Dedifferentiated amniotic fluid mesenchymal stem cell (primary cell): ENCODE results near the gene PSMC5.
A peak's percentile ranks its signal among the peaks of the same experiment; 100 is the strongest.
"Not testable (repeated sequence)": the region's sequence is repeated elsewhere in the genome, so short reads cannot be mapped to it uniquely, and the experiment has no call there.

ENCODE experiments used
- DNase-seq: peaks from one replicate; pipeline ENCODE4 v3.0.0-alpha.2; 2016; ENCODE audit errors: extremely low spot score

Gene PSMC5

DNA sequence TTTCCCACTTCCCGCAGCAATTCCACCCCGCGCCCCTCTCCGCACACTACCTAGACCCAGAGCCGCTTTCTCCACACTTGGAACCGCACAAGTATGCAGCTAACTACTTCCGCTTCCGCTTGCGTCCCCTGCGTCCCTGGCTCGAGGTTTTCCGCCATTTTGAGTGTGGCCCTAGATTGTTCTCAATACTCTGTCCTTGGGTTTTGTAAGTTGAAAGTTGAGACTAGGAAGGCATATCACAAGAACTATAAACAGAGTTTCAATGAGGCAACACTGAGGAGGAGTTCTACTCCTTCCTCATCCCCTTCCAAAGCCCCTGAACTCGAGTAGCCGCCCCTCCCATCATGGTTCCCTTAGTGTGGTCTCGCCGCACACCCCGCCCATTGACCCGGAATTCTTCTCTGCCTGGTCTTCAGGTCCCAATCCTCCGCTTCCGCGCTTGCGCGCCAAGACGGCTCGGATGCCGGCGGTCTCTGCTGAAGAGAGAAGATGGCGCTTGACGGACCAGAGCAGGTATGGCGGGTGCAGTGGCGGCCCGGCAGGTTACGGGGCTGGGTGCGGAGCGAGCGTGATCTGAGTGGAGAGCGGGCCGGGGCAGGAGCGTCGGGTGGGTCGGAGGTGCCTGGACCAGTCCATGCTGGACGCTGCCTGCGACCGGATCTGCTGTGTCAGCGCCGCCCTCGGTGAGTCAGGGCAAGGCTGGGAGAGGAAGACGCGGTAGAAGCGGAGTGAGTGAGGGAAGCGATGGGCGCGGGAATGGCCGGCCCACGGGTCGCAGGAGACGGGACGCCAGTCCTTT is at the start of gene PSMC5, which contains the start of gene FTSJ3:
TSS of gene PSMC5 (plus strand) at position 430 of the 799 bp plus-strand sequence. CDS start at position 490, 60 bp downstream.
TSS of gene FTSJ3 (minus strand) at position 662 of the 799 bp plus-strand sequence. CDS start 761 bp downstream, outside the sequence.
- peak; percentile 94 for DNase-seq

DNA sequence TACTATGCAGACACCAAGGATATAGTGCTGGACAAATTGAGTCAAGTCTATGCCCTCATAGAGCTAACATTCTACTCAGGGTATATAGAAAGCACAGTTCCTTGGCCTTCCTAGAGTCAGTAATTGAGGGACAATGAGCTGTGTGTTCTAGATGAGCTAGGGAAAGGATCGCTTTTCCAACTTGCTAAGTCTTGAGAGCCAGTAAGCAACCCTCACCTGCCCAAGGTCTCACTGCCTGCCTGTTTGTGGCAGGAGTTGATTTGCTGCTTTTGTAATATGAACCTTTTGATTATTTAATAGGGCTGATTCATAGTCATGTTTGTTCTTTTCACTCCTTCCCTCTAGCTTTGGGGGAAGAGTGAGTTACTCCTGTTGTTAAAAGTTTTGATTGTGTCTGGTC is 46.7 kb upstream of the PSMC5 start:
- no peak for DNase-seq

DNA sequence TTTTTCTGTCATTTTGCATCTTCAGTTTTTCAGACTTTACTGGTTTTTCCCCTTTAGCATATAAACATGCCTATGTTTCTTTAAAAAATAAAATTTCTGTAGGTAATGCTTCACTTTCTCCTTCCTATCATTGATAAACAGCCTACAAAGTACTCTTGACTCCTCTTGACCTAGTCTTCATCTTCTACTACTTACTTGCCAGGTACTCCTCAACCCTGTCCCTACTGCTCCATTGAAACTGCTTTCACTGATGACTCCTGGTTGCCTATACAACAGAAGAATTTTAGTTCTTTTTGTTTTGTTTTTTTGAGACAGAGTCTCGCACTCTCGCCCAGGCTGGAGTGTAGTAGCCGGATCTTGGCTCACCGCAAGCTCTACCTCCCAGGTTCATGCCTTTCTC is 46.3 kb upstream of the PSMC5 start:
- DNase-seq: no peak

DNA sequence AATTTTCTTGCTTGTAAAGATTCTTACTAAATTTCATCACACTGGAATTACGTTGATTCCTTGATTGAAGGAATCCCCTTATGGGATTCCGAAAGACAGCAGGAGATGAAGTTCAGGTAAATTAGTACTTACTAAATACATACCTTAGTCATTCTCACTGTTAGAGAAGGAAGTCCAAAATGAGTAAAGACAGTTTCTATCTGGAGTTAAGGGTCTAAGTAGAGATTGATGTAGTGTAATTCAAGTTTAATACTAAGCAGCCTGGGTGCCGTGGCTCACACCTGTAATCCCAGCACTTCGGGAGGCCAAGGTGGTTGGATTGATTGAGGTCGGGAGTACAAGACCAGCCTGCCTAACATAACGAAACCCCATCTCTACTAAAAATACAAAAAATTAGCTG is 43.7 kb upstream of the PSMC5 start:
- DNase-seq: no peak

DNA sequence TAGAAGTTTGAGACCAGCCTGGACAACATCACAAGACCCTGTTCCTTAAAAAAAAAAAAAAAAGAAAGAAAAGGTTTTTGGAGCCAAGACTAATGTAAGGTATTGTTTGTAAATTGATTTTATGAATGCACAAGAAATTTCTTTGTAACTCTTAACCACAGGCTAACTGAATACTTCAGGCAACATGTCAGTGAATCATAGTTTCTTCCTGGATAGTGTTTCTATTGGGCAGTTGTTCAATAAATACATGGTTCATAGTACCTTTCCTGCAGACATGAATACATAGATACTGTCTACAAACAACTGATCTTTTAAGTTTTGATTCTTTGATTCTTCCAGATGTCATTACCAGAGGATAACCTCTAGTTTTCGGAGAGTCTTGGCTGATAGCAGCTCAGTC is 41.7 kb upstream of the PSMC5 start:
- peak; percentile 53 for DNase-seq

DNA sequence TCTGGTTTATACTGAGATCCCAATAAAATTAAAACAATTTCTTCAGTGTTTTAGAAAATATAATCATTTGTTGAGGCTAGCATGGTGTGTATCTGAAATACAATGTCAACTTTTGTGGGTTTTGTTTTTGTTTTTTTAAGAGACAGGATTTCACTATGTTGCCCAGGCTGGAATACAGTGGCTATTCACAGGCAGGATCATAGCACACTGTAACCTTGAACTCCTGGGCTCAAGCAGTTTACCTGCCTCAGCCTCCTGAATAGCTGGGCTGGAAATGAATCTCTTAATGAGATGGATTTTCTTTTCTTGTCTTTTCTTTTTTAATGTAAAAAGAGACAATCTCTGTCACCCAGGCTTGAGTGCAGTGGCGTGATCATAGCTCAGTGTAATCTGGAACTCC is 41.1 kb upstream of the PSMC5 start:
- no peak for DNase-seq

DNA sequence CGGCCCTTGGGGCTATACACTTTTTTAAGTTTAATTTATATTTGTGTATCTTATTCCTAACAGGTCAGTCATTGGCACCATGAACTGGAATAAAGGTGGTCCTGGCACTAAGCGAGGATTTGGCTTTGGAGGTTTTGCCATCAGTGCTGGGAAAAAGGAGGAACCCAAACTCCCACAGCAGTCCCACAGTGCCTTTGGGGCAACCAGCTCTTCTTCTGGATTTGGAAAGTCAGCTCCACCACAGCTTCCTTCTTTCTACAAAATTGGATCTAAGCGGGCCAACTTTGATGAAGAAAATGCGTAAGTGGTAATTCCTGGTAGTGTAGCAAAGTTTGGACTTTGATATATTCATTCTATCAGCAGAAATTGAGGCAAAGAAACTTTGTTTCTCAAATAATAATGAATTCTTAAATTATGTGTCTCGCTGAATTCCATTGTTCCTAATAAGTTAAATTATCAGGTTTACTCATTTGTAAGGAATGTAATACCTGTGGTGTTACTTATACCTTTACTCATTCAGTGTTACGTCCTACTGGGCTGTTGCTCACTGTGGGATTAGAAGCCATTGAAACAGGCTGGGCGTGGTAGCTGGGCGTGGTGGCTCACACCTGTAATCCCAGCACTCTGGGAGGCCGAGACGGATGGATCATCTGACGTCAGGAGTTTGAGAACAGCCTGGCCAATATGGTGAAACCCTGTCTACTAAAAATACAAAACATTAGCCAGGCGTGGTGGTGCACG is 40.1 kb upstream of the PSMC5 start:
- DNase-seq: no peak

DNA sequence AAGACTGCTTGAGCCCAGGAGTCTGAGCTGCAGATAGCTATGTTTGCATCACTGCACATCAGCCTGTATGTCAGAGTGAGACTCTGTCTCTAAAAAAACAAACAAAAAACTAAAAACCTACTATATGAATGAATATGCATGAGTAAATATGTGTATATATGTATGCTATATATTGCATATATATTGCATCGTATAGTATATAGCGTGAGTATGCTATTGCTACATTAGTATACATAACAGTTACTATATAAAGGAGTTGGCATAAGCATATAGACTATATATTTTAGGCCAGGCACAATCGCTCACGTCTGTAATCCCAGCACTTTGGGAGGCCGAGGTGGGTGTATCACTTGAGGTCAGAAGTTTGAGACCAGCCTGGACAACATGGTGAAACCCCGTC is 37.2 kb upstream of the PSMC5 start:
- no peak for DNase-seq

DNA sequence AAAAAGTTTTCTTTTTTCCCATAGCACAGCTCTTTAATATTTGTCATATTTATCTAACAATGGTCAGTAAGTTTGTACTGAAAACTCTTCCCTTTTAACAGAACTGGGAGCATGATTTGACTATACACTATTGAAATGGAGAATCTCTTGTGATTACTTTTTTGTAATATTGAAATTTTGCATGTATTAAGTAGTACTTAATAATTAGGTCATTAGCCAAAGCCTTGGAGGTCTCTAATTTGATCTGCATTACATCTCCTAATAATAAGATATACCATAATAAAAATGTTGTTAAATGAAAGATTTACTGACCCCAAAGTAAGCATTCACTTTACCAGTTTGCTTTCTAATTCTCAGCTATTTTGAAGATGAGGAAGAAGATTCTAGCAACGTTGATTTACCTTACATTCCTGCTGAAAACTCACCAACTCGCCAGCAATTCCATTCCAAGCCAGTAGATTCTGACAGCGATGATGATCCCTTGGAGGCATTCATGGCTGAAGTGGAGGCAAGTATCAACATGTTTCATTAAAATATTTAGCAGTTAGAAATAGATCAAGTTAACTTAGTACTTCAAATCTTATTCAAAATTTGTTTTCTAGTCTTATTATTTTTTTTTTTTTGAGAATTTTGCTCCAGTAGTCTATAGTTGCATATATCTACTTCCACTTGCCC is 35.0 kb upstream of the PSMC5 start:
- no peak for DNase-seq

DNA sequence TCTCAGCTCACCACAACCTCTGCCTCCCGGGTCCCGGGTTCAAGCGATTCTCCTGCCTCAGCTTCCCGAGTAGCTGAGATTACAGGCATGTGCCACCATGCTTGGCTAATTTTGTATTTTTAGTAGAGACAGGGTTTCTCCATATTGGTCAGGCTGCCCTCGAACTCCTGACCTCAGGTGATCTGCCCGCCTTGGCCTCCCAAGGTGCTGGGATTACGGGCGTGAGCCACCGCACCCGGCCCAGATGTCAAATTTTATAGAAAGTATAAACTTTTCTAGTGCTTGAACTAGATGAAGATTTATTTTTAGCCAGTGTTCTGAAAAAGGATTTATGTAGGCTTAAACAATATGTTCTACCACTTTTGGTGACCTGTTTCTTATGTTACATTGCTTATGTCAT is 30.9 kb upstream of the PSMC5 start:
- DNase-seq: not testable (repeated sequence)

DNA sequence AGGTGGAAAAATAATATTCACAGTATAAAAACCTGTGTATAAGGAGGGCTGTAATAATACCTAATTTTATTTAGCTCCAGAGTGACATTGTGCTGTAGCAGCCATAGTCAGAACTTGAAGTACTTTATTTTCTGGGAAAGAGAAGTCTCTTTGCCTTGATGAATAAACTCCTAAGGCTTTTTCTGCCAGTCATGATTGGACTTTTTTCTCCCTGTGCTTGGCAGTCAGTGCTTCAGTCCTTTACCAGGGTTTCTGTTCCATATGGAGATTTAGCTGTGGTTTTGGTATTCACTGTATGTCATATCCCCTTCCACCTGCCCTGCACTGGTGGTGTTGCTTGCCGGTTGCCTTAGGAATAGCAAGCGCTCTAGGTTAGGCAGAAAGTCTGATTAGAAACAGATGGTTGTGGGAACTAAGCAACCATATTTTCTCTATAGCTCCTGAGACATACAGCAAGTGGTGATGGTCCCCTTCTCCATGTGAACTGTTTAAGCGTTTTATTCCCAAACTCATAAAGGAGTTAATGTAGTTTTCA is 28.6 kb upstream of the PSMC5 start:
- no peak for DNase-seq

DNA sequence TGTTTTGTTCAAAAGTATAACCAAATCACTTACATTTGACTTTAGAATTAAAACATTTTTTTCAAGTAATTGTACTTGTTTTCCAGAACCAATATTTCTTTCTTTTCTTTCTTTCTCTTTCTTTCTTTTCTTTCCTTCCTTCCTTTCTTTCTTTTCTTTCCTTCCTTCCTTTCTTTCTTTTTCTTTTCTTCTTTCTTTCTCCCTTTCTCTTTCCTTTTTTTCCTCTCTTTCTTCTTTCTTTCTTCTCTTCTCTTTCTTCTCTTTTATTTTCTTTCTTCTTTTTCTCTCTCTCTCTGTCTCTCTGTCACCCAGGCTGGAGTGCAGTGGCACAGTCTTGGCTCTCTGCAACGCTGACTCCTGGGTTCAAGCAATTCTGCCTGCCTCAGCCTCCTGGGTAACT is 26.4 kb upstream of the PSMC5 start:
- DNase-seq: no peak

DNA sequence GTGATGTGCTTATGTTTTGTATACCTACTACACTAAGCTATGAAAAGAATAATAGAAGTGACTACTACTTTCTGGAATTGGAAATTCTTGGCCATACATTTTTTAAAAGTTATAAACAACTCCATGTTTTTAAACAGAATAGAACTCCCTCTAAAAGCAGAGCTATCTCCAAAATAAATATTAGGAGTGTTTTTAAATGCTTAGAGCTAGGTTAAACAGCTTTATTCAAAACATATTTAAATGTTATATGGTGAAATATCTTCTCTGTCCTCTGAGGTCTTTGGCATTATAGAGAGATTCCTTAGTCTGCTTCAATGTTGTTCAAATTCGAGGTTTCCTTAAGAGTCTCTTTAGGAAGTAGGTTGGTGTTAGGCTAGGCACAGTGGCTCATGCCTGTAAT is 22.9 kb upstream of the PSMC5 start:
- DNase-seq: no peak

DNA sequence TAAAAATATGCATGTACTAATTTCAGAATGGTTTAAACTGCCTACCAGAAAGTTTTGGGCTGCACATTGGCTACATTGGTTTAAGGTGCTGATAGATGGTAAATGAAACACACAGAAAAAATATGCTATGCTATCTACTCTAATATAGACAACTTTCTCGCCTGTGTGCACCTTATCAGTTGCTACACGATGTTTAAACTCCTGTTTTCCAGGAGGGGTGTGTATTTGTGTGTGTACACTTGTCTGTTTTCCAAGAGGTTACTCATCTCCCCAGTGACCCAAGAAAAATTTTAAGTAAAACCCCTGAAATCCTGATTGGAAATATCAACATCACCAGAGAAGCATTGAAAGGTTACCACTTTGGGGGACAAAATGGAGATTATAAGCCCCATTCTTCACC is 21.6 kb upstream of the PSMC5 start:
- no peak for DNase-seq

DNA sequence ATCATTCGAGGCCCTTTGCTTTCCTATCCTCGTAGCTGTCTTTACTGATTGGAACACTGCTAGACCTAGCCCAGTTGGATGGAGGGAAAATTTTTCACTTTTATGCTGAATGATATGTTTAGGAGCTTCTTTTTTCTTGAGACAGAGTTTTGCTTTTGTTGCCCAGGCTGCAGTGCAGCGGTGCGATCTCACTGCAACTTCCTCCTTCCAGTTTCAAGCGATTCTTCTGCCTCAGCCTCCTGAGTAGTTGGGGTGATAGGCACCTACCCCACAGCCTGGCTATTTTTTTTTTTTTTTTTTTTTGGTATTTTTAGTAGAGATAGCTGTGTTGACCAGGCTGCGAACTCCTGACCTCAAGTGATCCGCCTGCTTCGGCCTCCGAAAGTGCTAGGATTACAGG is 17.3 kb upstream of the PSMC5 start:
- DNase-seq: no peak

DNA sequence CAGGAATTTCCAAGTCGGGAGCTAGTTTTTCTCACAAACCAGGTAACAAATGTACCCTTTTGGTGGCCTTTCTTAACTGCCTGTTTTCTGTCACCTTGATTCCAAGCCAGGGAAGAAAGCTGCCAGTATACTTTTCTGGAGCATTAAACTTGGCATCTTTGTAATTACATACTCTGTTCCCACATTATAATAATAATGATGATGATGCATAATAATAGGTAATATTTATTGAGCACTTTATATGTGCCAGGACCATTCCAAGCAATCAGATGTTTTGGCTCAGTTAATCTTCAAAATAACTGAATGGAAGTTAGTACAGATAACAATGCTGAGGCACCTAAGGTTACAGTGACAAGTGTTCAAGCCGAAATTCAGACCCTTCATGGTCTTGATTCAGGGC is 11.1 kb upstream of the PSMC5 start:
- no peak for DNase-seq

DNA sequence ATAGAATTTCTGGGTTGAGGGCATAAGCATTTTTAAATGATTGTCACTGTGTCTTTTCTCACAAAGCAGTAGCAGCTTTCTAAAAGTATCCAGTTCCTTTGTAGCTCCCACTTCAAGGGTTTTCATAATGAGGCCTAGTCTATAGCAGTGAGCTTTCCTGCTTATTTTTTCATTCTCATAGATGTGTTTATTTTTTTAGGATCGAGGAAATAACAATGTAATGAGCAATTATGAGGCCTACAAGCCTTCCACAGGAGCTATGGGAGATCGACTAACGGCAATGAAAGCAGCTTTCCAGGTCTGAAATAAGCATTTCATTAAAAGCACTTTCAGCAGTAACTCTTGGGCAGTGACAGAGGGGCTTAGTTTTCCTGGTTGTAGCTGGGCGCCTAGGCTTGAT is 10.6 kb upstream of the PSMC5 start:
- DNase-seq: no peak

DNA sequence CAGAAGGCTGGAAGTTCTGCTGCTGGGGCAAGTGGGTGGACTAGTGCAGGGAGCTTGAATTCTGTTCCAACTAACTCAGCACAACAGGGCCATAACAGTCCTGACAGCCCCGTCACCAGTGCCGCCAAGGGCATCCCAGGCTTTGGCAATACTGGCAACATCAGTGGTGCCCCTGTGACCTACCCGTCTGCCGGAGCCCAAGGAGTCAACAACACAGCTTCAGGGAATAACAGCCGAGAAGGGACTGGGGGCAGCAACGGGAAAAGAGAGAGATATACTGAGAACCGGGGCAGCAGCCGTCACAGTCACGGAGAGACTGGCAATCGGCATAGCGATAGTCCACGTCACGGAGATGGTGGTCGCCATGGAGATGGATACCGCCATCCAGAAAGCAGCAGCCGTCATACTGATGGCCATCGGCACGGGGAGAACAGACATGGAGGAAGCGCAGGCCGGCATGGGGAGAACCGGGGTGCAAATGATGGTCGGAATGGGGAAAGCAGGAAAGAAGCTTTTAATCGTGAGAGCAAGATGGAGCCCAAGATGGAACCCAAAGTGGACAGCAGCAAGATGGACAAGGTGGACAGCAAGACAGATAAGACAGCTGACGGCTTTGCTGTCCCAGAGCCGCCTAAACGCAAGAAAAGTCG is 9.4 kb upstream of the PSMC5 start:
- DNase-seq: no peak

DNA sequence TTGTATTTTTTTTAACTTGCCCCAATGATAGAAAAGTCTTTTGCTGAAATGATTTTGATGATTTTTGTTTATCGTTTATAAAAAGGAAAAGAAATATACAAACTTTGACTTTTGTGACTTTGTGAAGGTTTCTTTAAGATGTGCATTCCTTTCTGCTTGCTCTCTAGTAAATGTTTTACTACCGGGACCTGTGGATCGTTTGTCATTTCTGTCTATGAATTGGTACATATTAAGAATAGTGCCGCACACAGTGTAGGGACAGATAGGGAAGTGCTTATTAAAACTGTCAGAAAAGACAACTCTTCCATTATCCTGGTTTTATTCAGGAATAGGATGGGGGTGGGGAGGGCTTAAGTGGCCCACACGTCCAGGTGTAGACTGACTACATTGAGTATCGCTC is 8.1 kb upstream of the PSMC5 start:
- DNase-seq: no peak

DNA sequence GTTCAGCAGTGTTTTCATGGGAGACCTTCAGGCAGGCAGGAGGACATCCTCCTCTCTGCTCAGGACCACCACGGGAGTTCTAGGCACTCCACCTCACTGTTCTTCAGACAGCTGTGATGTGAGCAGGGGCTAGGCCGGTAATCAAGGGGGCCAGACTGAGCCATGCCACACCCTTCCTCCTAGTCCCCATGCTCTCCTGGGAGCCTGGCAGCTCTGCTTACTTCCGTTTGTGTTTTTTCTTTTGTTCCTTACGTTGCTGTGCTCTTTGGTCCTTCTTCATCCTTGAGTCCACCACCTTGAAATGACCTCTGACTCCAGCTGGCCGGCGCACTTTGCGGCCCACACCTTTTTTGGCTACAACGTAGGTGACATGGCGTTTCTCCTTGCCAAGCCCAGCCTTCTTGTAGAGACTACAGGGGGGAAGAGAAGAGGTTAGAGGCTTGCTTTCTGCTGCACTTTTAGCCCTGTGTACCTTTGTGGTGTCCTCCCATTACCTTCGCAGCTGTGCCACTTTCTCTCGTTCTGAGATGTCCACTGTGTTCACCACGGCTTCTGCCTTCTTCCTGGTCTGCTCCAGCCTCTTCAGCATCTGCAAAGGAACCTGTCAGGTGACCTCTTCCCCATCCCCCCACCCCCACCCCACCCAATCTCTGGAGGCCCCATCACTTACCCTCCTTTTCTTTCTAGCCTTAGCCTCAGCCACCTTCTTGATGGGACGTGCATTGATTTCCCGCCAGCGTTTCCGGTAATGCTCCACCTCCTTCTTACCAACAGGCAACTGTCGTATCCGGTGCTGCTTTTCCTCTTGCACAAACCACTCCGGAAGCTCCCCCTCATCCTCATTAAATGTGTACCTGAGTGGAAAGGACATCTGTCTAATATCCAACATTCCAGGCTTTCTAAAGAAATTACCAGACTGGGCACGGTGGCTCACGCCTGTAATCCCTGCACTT is 7.4 kb upstream of the PSMC5 start:
- no peak for DNase-seq
